Gastroesophageal sphincter (tissue), 3 donors: ENCODE results near the gene SOX8.

Source experiments
- CTCF ChIP-seq, 4 experiments: fragments of 200-600 bp in 2 of 4; fragments of 450-650 bp in 2 of 4; sonication (generic) in 1 of 4; IDR thresholded peaks; one replicate each; pipeline ENCODE4 v1.5.1; 2017 to 2019; ENCODE audit warnings: antibody characterized with exemption in 4 of 4, mild to moderate bottlenecking in 2 of 4, moderate library complexity in 2 of 4
- EP300 ChIP-seq: sonication (generic); formaldehyde crosslinking; IDR thresholded peaks from one replicate; pipeline ENCODE4 v1.6.1; 2017; ENCODE audit warnings: antibody characterized with exemption, mild to moderate bottlenecking

GRCh38 chr16:982145-983043, 824 bp downstream of the SOX8 start:
- TF ChIP-seq CTCF (IDR thresholded peaks at IDR 0.05) = no peak
- TF ChIP-seq EP300 = no peak
